Measurements from ENCODE around the gene NCOA4. TPM values are rescaled to one million over a fixed set of nuclear protein-coding genes. Genes with fewer than 3 reads are reported as not detected.
"Not testable (repeated sequence)": the region's sequence is repeated elsewhere in the genome, so short reads cannot be mapped to it uniquely, and the experiment has no call there.

NCOA4 gene
- total RNA-seq, 1 experiment from 2014 or later = 68.0 TPM

DNA sequence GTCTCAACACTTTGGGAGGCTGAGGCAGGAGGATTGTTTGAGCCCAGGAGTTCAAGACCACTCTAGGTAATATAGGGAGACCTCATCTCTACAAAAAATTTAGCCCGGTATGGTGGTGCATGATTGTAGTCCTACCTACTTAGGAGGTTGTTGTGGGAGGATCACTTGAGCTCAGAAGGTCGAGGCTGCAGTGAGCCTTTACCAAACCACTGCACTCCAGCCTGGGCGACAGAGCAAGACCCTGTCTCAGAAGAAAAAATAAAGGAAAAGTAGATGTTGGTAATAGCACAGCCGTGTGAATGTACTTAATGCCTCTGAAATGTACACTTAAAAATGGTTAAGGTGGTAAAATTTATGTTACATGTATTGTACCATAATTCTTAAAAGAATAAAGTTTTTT lies 32.9 kb downstream of the NCOA4 start:
- BruUV-seq (replicated peaks) = no TSS peak
- Histone ChIP-seq H3K36me3 (ENCODE audit: control insufficient read depth in 1 of 2, insufficient read depth in 2 of 2, low read length in 2 of 2) (peaks cover 12 to 45% of the 10 kb centered on the region in 2 experiments), H3K9me3 (ENCODE audit: control insufficient read depth in 1 of 2, insufficient read depth in 1 of 2, low read depth in 1 of 2, low read length in 2 of 2) (no peaks in the 10 kb centered on the region), H4K20me1 (ENCODE audit: insufficient read depth) (peaks cover 8% of the 10 kb centered on the region; the same call in 1 of the 2 replicates), H3K4me1 (ENCODE audit: control insufficient read depth in 1 of 2, insufficient read depth in 2 of 2, low read length in 2 of 2) (no peaks in the 10 kb centered on the region), H3K4me3 (replicated peaks in 1 of 2; ENCODE audit: low read depth in 1 of 2, low read length in 2 of 2) (no peak overlapping the region), H2AFZ (ENCODE audit: low read depth, low read length, poor library complexity, severe bottlenecking) (no peak overlapping the region), H3K4me2 (ENCODE audit: low read length) (no peak overlapping the region), H3K9me2 (ENCODE audit: insufficient read depth) (no peaks in the 10 kb centered on the region), H3K9ac (ENCODE audit: low read length) (no peak overlapping the region), H3K27me3 (ENCODE audit: insufficient read depth, low read length) (no peaks in the 10 kb centered on the region), H3K27ac (ENCODE audit: low read depth, low read length) (no peak overlapping the region), H3K79me2 (ENCODE audit: insufficient read depth, low read length) (peaks cover 50% of the 10 kb centered on the region)
- TF ChIP-seq SP1 (IDR thresholded peaks at IDR 0.05; ENCODE audit: low read depth) = no peak
- no peak for TF ChIP-seq EGR1 (IDR thresholded peaks at IDR 0.05; ENCODE audit: low read depth)
- no peak for TF ChIP-seq ZNF274 (IDR thresholded peaks at IDR 0.05; ENCODE audit: low read depth, low read length)
- TF ChIP-seq, protein P1, sequence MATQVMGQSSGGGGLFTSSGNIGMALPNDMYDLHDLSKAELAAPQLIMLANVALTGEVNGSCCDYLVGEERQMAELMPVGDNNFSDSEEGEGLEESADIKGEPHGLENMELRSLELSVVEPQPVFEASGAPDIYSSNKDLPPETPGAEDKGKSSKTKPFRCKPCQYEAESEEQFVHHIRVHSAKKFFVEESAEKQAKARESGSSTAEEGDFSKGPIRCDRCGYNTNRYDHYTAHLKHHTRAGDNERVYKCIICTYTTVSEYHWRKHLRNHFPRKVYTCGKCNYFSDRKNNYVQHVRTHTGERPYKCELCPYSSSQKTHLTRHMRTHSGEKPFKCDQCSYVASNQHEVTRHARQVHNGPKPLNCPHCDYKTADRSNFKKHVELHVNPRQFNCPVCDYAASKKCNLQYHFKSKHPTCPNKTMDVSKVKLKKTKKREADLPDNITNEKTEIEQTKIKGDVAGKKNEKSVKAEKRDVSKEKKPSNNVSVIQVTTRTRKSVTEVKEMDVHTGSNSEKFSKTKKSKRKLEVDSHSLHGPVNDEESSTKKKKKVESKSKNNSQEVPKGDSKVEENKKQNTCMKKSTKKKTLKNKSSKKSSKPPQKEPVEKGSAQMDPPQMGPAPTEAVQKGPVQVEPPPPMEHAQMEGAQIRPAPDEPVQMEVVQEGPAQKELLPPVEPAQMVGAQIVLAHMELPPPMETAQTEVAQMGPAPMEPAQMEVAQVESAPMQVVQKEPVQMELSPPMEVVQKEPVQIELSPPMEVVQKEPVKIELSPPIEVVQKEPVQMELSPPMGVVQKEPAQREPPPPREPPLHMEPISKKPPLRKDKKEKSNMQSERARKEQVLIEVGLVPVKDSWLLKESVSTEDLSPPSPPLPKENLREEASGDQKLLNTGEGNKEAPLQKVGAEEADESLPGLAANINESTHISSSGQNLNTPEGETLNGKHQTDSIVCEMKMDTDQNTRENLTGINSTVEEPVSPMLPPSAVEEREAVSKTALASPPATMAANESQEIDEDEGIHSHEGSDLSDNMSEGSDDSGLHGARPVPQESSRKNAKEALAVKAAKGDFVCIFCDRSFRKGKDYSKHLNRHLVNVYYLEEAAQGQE (IDR thresholded peaks at IDR 0.05; ENCODE audit: low read depth) = no peak
- no peak for TF ChIP-seq EZH2 (IDR thresholded peaks at IDR 0.05)
- TF ChIP-seq TCF7L2 (IDR thresholded peaks at IDR 0.05; ENCODE audit: borderline replicate concordance, extremely low read depth, insufficient read depth, insufficient read length) = no peak
- TF ChIP-seq, protein P2, sequence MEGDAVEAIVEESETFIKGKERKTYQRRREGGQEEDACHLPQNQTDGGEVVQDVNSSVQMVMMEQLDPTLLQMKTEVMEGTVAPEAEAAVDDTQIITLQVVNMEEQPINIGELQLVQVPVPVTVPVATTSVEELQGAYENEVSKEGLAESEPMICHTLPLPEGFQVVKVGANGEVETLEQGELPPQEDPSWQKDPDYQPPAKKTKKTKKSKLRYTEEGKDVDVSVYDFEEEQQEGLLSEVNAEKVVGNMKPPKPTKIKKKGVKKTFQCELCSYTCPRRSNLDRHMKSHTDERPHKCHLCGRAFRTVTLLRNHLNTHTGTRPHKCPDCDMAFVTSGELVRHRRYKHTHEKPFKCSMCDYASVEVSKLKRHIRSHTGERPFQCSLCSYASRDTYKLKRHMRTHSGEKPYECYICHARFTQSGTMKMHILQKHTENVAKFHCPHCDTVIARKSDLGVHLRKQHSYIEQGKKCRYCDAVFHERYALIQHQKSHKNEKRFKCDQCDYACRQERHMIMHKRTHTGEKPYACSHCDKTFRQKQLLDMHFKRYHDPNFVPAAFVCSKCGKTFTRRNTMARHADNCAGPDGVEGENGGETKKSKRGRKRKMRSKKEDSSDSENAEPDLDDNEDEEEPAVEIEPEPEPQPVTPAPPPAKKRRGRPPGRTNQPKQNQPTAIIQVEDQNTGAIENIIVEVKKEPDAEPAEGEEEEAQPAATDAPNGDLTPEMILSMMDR (IDR thresholded peaks at IDR 0.05 in 2 of 3, conservative IDR thresholded peaks at IDR 0.05 in 1 of 3; ENCODE audit: borderline replicate concordance in 1 of 3, insufficient read depth in 1 of 3, low read depth in 2 of 3, low read length in 2 of 3) = no peak
- TF ChIP-seq EZH2phosphoT487 (IDR thresholded peaks at IDR 0.05; ENCODE audit: borderline replicate concordance) = no peak
- TF ChIP-seq RAD21 (IDR thresholded peaks at IDR 0.05; ENCODE audit: low read depth) = no peak
- TF ChIP-seq CBX3 (IDR thresholded peaks at IDR 0.05; ENCODE audit: low read depth) = no peak
- TF ChIP-seq, protein P3, sequence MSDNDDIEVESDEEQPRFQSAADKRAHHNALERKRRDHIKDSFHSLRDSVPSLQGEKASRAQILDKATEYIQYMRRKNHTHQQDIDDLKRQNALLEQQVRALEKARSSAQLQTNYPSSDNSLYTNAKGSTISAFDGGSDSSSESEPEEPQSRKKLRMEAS (IDR thresholded peaks at IDR 0.05) = no peak
- no peak for TF ChIP-seq ZFX (IDR thresholded peaks at IDR 0.05)
- no peak for TF ChIP-seq YY1 (IDR thresholded peaks at IDR 0.05; ENCODE audit: extremely low read depth, insufficient replicate concordance, low read depth, low read length)
- no peak for TF ChIP-seq SRF (IDR thresholded peaks at IDR 0.05; ENCODE audit: low read depth)
- no peak for TF ChIP-seq POLR2A (IDR thresholded peaks at IDR 0.05; ENCODE audit: borderline replicate concordance, extremely low read depth, insufficient read depth, insufficient read length)
- no peak for TF ChIP-seq JUND (IDR thresholded peaks at IDR 0.05)
- DNase-seq (ENCODE audit: low read depth, low spot score) (no peak), ATAC-seq (no peak)
- ChIA-PET RAD21 (ENCODE audit: low non-redundant PET in 1 of 2, low total read pairs in 2 of 2, uncharacterized antibody in 2 of 2, unreplicated experiment in 2 of 2) (no interaction called here), POLR2A (no interaction called here), CTCF (no interaction called here)
- intact Hi-C loops (cut with micrococcal nuclease) = no loop called here

DNA sequence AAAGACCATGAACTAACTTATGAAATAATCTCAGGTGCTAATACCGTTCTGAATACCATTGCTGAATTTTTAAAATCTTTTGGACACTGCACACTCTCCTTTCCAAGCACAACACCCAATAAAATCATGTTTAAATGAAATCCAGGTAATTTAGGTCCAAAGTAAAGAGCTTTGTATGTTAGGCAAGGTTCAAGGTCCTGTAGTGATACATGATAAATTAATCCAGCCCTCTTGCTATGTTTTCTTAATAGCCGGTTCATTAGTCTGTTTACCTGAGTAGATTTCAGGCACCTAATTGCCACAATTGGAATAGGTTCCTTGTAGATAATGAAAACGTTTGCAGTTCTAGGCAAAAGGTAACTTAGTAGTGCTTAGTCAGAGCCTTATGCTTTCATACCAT lies 44.8 kb downstream of the NCOA4 start:
- H3K4me3 ChIP-seq (replicated peaks in 1 of 2; ENCODE audit: low read depth in 1 of 2, low read length in 2 of 2); POLR2A ChIA-PET; DNase-seq (ENCODE audit: low read depth, low spot score); H3K27ac ChIP-seq (ENCODE audit: low read depth, low read length); H3K9me2 ChIP-seq (ENCODE audit: insufficient read depth); H3K4me1 ChIP-seq (ENCODE audit: control insufficient read depth in 1 of 2, insufficient read depth in 2 of 2, low read length in 2 of 2); H3K9me3 ChIP-seq (ENCODE audit: control insufficient read depth in 1 of 2, insufficient read depth in 1 of 2, low read depth in 1 of 2, low read length in 2 of 2); H2AFZ ChIP-seq (ENCODE audit: low read depth, low read length, poor library complexity, severe bottlenecking); RAD21 ChIA-PET (ENCODE audit: low non-redundant PET in 1 of 2, low total read pairs in 2 of 2, uncharacterized antibody in 2 of 2, unreplicated experiment in 2 of 2); ATAC-seq; intact Hi-C loops (cut with micrococcal nuclease); H4K20me1 ChIP-seq (ENCODE audit: insufficient read depth); H3K9ac ChIP-seq (ENCODE audit: low read length); BruUV-seq (replicated peaks); H3K27me3 ChIP-seq (ENCODE audit: insufficient read depth, low read length); CTCF ChIA-PET; H3K4me2 ChIP-seq (ENCODE audit: low read length): not testable (repeated sequence)
- Histone ChIP-seq H3K79me2 (ENCODE audit: insufficient read depth, low read length) (peaks cover 60% of the 10 kb centered on the region), H3K36me3 (ENCODE audit: control insufficient read depth in 1 of 2, insufficient read depth in 2 of 2, low read length in 2 of 2) (peaks cover 4 to 12% of the 10 kb centered on the region in 2 experiments; a peak in 1 of 4 replicates)

All from HCT116 (cell line).